GM12874 (cell line): Measurements from ENCODE around the gene ZNF469.

Source experiments
- TF ChIP-seq, protein P1 (sequence below): IDR thresholded peaks from 2 replicates; pipeline ENCODE4 v1.5.1; 2011; ENCODE audit warnings: low read depth, mild to moderate bottlenecking, control low read depth, low read length, moderate library complexity; ENCODE audit not compliant: insufficient read depth

The ZNF469 gene

DNA sequence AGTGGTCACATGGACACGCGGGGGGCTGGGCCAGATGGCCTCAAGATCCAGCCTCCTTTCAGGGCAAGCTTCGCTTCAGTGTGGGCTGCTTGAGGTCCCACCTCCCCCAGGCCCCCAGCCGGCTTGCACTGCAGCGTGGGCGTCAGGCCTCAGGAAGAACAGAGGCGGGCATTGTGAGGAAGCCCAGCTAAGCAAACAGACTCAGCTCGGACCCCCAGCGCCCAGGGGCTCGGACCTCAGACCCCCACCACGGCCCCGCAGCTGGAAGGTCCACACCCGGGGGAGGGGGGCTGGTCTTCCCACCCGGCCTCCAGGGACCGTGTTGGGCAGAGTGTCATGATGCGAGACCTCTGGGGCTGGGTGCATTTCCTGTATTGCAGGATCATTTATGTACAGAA, 24.7 kb upstream of the ZNF469 start:
- TF ChIP-seq, protein P1, sequence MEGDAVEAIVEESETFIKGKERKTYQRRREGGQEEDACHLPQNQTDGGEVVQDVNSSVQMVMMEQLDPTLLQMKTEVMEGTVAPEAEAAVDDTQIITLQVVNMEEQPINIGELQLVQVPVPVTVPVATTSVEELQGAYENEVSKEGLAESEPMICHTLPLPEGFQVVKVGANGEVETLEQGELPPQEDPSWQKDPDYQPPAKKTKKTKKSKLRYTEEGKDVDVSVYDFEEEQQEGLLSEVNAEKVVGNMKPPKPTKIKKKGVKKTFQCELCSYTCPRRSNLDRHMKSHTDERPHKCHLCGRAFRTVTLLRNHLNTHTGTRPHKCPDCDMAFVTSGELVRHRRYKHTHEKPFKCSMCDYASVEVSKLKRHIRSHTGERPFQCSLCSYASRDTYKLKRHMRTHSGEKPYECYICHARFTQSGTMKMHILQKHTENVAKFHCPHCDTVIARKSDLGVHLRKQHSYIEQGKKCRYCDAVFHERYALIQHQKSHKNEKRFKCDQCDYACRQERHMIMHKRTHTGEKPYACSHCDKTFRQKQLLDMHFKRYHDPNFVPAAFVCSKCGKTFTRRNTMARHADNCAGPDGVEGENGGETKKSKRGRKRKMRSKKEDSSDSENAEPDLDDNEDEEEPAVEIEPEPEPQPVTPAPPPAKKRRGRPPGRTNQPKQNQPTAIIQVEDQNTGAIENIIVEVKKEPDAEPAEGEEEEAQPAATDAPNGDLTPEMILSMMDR = no peak

DNA sequence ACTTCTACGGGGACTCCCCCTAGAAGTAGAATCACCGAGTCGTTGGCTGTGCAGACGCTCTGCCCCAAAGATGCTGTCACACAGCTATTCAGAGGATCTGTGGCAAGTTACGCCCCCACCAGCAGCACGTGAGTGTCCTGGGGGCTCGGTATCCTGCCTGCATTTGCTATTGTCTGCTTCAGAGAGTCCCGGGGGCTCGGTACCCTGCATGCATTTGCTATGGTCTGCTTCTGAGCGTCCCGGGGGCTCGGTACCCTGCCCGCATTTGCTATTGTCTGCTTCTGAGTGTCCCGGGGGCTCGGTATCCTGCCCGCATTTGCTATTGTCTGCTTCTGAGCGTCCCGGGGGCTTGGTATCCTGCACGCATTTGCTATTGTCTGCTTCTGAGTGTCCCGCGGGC, 23.8 kb upstream of the ZNF469 start:
- TF ChIP-seq, protein P1 = no peak

DNA sequence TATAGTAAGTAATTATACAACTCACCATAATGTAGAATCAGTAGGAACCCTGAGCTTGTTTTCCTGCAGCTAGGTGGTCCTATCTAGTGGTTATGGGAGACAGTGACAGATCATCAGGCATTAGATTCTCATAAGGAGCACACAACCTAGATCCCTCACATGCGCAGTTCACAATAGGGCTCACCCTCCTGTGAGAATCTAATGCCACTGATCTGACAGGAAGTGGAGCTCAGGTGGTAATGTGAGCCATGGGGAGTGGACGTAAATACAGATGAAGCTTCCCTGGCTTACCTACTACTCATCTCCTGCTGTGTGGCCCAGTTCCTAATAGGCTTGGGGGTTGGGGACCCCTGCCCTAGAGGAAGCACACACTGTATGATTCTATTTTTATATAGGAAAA, 21.8 kb upstream of the ZNF469 start:
- TF ChIP-seq, protein P1 = no peak

DNA sequence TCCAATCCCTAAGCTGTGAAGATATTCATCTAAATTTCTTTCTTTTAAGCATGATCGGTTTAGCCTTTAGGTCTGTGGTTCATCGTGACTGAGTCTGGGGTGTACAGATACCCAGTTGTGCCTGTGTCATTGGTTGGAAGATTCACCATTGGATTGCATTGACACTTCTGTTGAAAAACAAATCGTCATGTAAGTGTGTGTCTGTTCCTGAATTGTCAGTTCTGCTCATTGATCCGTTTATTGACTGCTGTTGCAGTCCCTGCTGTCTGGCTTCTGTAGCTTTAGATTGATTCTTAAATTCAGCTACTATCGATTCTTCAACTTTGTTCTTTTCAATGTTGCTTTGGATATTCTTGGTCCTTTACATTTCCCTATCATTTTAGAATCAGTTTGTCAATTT, 21.0 kb upstream of the ZNF469 start:
- TF ChIP-seq, protein P1 = no peak

DNA sequence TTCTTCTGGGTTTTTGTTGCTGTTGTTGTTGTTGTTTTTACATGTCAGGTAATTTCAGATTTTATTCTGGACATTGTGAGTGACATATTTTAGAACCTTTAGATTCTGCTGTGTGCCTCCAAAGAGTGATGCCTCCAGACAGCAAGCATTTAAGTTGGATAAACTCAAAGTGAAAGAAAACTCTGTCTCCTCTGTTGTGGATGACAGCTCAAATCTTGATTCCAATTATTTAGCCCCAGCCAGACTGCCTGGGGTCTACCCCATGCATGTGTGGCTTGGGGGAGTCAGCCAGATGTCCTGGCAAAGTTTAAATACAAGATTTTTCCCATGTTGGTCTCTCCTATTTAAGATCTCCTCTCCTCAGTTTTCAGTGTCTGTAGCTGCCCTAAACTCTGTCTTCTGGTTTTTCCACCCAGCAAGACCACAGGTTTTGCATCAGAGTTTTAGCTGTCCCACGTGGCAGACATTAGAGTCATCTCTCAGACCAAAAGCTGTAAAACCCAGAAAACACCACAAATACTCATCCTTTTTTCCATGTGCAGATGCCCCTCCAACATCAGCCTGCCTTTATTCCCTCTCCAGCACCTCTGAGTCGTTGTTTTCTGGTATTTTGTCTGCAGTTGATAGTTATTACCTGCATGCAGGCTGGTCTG, 19.4 kb upstream of the ZNF469 start:
- TF ChIP-seq, protein P1 = no peak

DNA sequence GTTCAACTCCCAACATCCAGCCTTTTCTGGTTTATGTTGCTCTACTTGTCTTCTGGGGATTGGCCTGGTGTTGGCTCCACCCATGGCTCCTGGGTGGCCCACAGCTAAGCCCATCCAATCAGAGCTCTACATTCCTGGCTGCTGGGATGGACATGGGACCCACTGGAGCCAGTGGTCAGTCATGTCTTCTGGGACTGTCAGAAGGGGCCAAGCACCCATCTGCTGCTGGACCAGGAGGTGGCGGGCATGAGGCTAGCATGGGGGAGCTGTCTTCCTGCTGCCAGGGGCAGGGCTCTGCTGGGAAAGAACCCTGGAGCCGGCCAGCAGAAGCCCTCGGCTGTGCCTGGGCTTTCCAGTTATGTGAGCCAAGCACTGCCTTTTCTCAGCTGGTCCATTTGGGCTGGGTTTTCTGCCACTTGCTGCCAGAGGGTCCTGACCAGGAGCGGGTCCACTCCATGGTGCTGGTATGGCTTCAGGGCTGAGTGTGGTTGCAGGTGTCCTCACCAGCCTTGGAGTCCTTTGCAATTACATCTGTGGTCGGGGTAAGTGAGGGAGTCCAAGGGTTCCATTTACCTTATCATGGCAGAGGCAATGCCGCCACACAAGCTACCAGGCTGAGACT, 17.4 kb upstream of the ZNF469 start:
- TF ChIP-seq, protein P1 = no peak

DNA sequence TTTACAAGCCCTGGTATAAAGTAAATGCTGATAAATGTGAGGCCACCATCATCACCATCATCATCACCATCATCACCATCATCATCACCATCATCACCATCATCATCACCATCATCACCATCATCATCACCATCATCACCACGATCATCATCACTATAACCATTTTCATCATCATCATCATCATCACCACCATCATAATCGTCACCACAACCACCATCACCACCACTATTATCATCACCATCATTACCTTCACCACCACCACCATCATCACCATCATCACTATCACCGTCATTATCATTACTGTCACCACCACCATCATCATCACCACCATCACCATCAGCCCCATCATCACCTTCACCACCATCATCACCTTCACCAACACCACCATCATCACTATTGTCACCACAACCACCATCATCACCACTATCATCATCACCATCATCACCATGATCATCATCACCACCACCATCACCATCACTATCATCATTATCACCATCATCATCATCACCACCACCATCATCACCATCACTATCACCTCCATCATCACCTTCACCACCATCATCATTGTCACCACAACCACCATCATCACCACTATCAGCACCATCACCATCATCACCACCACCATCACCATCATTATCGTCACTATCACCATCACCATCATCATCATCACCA, 16.6 kb upstream of the ZNF469 start:
- TF ChIP-seq, protein P1 = no peak
